PC-3 (cell line): Measurements from ENCODE around the gene FGD5. TPM values are rescaled to one million over a fixed set of nuclear protein-coding genes. Genes with fewer than 3 reads are reported as not detected.
"Not testable (repeated sequence)": the region's sequence is repeated elsewhere in the genome, so short reads cannot be mapped to it uniquely, and the experiment has no call there.

ENCODE experiments used
- ATAC-seq: fragments of 200-7000 bp; cut with Tn5 transposase; 2 replicates; pipeline ENCODE4 v1.9.1; 2020; ENCODE audit warnings: mild to moderate bottlenecking, moderate library complexity
- BruUV-seq: library from RNA; stranded (reverse); fragments of 400-500 nt; replicated peaks from 2 replicates; lab custom pipeline; 2021; lab: Mats Ljungman, UMichigan
- CTCF ChIA-PET: fragments of 300-600 bp; sonication (Branson Sonifier 250); formaldehyde crosslinking; loops from one replicate; lab custom pipeline; 2022; ENCODE audit warnings: antibody characterized with exemption; lab: Charles Lee
- POLR2A ChIA-PET: fragments of 300-600 bp; sonication (Branson Sonifier 250); formaldehyde crosslinking; loops from one replicate; lab custom pipeline; 2022; ENCODE audit warnings: antibody characterized with exemption; ENCODE audit not compliant: unreplicated experiment; lab: Charles Lee
- DNase-seq: peaks from one replicate; pipeline ENCODE4 v3.0.0-alpha.2; 2015
- H2AFZ ChIP-seq: fragments of 300-600 bp; sonication (generic); 2 replicates; pipeline ENCODE4 v1.6.0; 2016; ENCODE audit warnings: antibody characterized with exemption, low read length
- H3F3A ChIP-seq: fragments of 300-600 bp; sonication (generic); one replicate; pipeline ENCODE4 v1.6.0; 2017; ENCODE audit warnings: antibody characterized with exemption, low read length, control low read depth, mild to moderate bottlenecking; ENCODE audit not compliant: unreplicated experiment
- H3K27ac ChIP-seq: fragments of 300-600 bp; sonication (generic); 2 replicates; pipeline ENCODE4 v1.5.1; 2016; ENCODE audit warnings: mild to moderate bottlenecking, low read length
- H3K27me3 ChIP-seq: fragments of 300-600 bp; sonication (generic); 2 replicates; pipeline ENCODE4 v1.6.1; 2016; ENCODE audit warnings: low read length, mixed read lengths
- H3K36me3 ChIP-seq: fragments of 300-600 bp; sonication (generic); 2 replicates; pipeline ENCODE4 v1.6.1; 2016; ENCODE audit warnings: low read depth, mixed run types, low read length, mixed read lengths
- H3K4me1 ChIP-seq: fragments of 300-600 bp; sonication (generic); 2 replicates; pipeline ENCODE4 v1.5.1; 2016; ENCODE audit warnings: low read length; ENCODE audit not compliant: insufficient read depth
- H3K4me2 ChIP-seq: fragments of 300-600 bp; sonication (generic); 2 replicates; pipeline ENCODE4 v1.6.0; 2016; ENCODE audit warnings: low read length
- H3K4me3 ChIP-seq: fragments of 300-600 bp; sonication (generic); 2 replicates; pipeline ENCODE4 v1.5.1; 2016; ENCODE audit warnings: mild to moderate bottlenecking, low read length, mixed read lengths
- H3K79me2 ChIP-seq: fragments of 300-600 bp; sonication (generic); 2 replicates; pipeline ENCODE4 v1.6.1; 2017; ENCODE audit warnings: low read length, mixed read lengths
- H3K9ac ChIP-seq: fragments of 300-600 bp; sonication (generic); 2 replicates; pipeline ENCODE4 v1.6.0; 2016; ENCODE audit warnings: mild to moderate bottlenecking, low read length
- H3K9me2 ChIP-seq: fragments of 300-600 bp; sonication (generic); replicated peaks from 2 replicates; pipeline ENCODE4 v1.6.1; 2016; ENCODE audit warnings: mixed run types, low read length, mixed read lengths
- H3K9me3 ChIP-seq: fragments of 300-600 bp; sonication (generic); 2 replicates; pipeline ENCODE4 v1.6.1; 2016; ENCODE audit warnings: low read length, mixed read lengths
- H4K20me1 ChIP-seq: fragments of 300-600 bp; sonication (generic); 2 replicates; pipeline ENCODE4 v1.6.1; 2016; ENCODE audit warnings: low read length, mixed read lengths
- CTCF ChIP-seq: fragments of 300-600 bp; sonication (generic); conservative IDR thresholded peaks from 2 replicates; pipeline ENCODE4 v1.5.1; 2017; ENCODE audit warnings: antibody characterized with exemption, low read depth, mild to moderate bottlenecking, low read length
- EZH2 ChIP-seq: fragments of 300-600 bp; sonication (generic); IDR thresholded peaks from one replicate; pipeline ENCODE4 v1.6.1; 2017; ENCODE audit warnings: antibody characterized with exemption, mild to moderate bottlenecking, low read length; ENCODE audit not compliant: unreplicated experiment
- EZH2phosphoT487 ChIP-seq: fragments of 300-600 bp; sonication (generic); IDR thresholded peaks from 2 replicates; pipeline ENCODE4 v1.6.1; 2018; ENCODE audit warnings: mild to moderate bottlenecking, antibody characterized with exemption, low read length, borderline replicate concordance
- intact Hi-C: fragments of 100-400 bp; cut with micrococcal nuclease; formaldehyde crosslinking; loops from 2 replicates; pipeline ENCODE4 v1.9.0; 2023
- total RNA-seq: library from RNA; depleted of rRNA; stranded (reverse); fragments of >200 nt; gene quantifications from 2 replicates; pipeline ENCODE4 v1.2.3, GENCODE V29; 2014

FGD5 gene
- total RNA-seq, 1 experiment from 2014 or later = not detected

GRCh38 chr3:14902719-14903118 lies 84.0 kb downstream of the FGD5 start:
- Histone ChIP-seq H3K4me1 (no peaks in the 10 kb centered on the region), H3K27ac (no peak overlapping the region), H3K27me3 (peaks cover 30% of the 10 kb centered on the region), H3F3A (no peaks in the 10 kb centered on the region), H3K9me2 (no peaks in the 10 kb centered on the region), H2AFZ (no peak overlapping the region), H3K9ac (no peak overlapping the region), H3K36me3 (no peaks in the 10 kb centered on the region), H3K4me2 (no peak overlapping the region), H3K79me2 (no peaks in the 10 kb centered on the region), H4K20me1 (no peaks in the 10 kb centered on the region), H3K9me3 (0 out of 2 replicates have a peak, but pooled peaks cover 4% of the 10 kb centered on the region), H3K4me3 (no peak overlapping the region)
- ChIA-PET CTCF (no interaction called here), POLR2A (no interaction called here)
- DNase-seq = no peak
- BruUV-seq = no TSS peak
- no peak for ATAC-seq
- intact Hi-C loops = no loop called here
- TF ChIP-seq EZH2phosphoT487 = no peak
- TF ChIP-seq CTCF = no peak
- no peak for TF ChIP-seq EZH2

- H3K9ac ChIP-seq, CTCF ChIA-PET, H3F3A ChIP-seq, H3K79me2 ChIP-seq, intact Hi-C loops, DNase-seq, H3K4me3 ChIP-seq, ATAC-seq, H3K36me3 ChIP-seq, H3K27ac ChIP-seq, H4K20me1 ChIP-seq, H3K4me1 ChIP-seq, H2AFZ ChIP-seq, BruUV-seq, H3K4me2 ChIP-seq, H3K9me2 ChIP-seq, H3K9me3 ChIP-seq, POLR2A ChIA-PET: not testable (repeated sequence)
- H3K27me3 ChIP-seq = peaks cover 28% of the 10 kb centered on the region
These were observed 84.7 kb downstream of the FGD5 start for GRCh38 chr3:14903501-14903900.

GRCh38 chr3:14905055-14905657 lies 86.4 kb downstream of the FGD5 start:
- Histone ChIP-seq H3K4me1 (no peaks in the 10 kb centered on the region), H3K79me2 (no peaks in the 10 kb centered on the region), H3K36me3 (no peaks in the 10 kb centered on the region), H2AFZ (no peak overlapping the region), H4K20me1 (0 out of 2 replicates have a peak, but pooled peaks cover 3% of the 10 kb centered on the region), H3K9me3 (0 out of 2 replicates have a peak, but pooled peaks cover 4% of the 10 kb centered on the region), H3K27ac (no peak overlapping the region), H3K27me3 (peaks cover 38% of the 10 kb centered on the region), H3K9ac (no peak overlapping the region), H3F3A (no peaks in the 10 kb centered on the region), H3K4me2 (no peak overlapping the region), H3K4me3 (no peak overlapping the region), H3K9me2 (no peaks in the 10 kb centered on the region)
- TF ChIP-seq EZH2 = no peak
- TF ChIP-seq EZH2phosphoT487 = no peak
- no peak for TF ChIP-seq CTCF
- no peak for DNase-seq
- no TSS peak for BruUV-seq
- ATAC-seq = no peak
- ChIA-PET CTCF (no interaction called here), POLR2A (no interaction called here)
- intact Hi-C loops = no loop called here
